Suprapubic skin (tissue), 3 donors: ENCODE data around the gene HMGN3.

Experiments used
- CTCF ChIP-seq, 2 donors: fragments of 200-600 bp in 1 of 2; fragments of 450-650 bp in 1 of 2; sonication (generic) in 1 of 2; IDR thresholded peaks; one replicate each; pipeline ENCODE4 v1.5.1; 2016 to 2019; ENCODE audit warnings: antibody characterized with exemption in 2 of 2, mild to moderate bottlenecking in 1 of 2, moderate library complexity in 1 of 2
- POLR2AphosphoS5 ChIP-seq, 3 donors: sonication (generic); formaldehyde crosslinking; IDR thresholded peaks; one replicate each; pipeline ENCODE4 v1.6.1; 2017; ENCODE audit warnings: antibody characterized with exemption in 3 of 3

GRCh38 chr6:79263359-79263758, 28.9 kb upstream of the HMGN3 start:
- no peak for TF ChIP-seq POLR2AphosphoS5 (IDR thresholded peaks at IDR 0.05)
- no peak for TF ChIP-seq CTCF (IDR thresholded peaks at IDR 0.05)
